ENCODE data around the gene CRISP3.

GRCh38 chr6:49743429-49743828 is 759 bp downstream of the CRISP3 start:
- no peak for TF ChIP-seq CTCF (IDR thresholded peaks at IDR 0.05)
- TF ChIP-seq GABPB1 (CRISPR knock-in tag; IDR thresholded peaks at IDR 0.05): no peak
- TF ChIP-seq E2F4 (CRISPR knock-in tag; IDR thresholded peaks at IDR 0.05; ENCODE audit: borderline replicate concordance, low read depth): no peak
- TF ChIP-seq KAT7 (CRISPR knock-in tag; IDR thresholded peaks at IDR 0.05; ENCODE audit: borderline replicate concordance): no peak
- no peak for TF ChIP-seq ELF4 (CRISPR knock-in tag; IDR thresholded peaks at IDR 0.05; ENCODE audit: low read depth)
- no peak for TF ChIP-seq NR3C1 (CRISPR knock-in tag; conservative IDR thresholded peaks at IDR 0.05; ENCODE audit: low read depth)
- no peak for TF ChIP-seq ZNF232 (CRISPR knock-in tag; IDR thresholded peaks at IDR 0.05)
- no peak for TF ChIP-seq ZNF512 (CRISPR knock-in tag; IDR thresholded peaks at IDR 0.05; ENCODE audit: borderline replicate concordance)
- TF ChIP-seq FOXP1 (CRISPR knock-in tag; IDR thresholded peaks at IDR 0.05; ENCODE audit: borderline replicate concordance): no peak
- TF ChIP-seq RELA (CRISPR knock-in tag; IDR thresholded peaks at IDR 0.05; ENCODE audit: borderline replicate concordance): no peak
- no peak for TF ChIP-seq SP1 (CRISPR knock-in tag; conservative IDR thresholded peaks at IDR 0.05)
- TF ChIP-seq TP53 (CRISPR knock-in tag; IDR thresholded peaks at IDR 0.05): no peak
- TF ChIP-seq, protein P1, sequence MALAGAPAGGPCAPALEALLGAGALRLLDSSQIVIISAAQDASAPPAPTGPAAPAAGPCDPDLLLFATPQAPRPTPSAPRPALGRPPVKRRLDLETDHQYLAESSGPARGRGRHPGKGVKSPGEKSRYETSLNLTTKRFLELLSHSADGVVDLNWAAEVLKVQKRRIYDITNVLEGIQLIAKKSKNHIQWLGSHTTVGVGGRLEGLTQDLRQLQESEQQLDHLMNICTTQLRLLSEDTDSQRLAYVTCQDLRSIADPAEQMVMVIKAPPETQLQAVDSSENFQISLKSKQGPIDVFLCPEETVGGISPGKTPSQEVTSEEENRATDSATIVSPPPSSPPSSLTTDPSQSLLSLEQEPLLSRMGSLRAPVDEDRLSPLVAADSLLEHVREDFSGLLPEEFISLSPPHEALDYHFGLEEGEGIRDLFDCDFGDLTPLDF (CRISPR knock-in tag; IDR thresholded peaks at IDR 0.05): no peak
- TF ChIP-seq, protein P2, sequence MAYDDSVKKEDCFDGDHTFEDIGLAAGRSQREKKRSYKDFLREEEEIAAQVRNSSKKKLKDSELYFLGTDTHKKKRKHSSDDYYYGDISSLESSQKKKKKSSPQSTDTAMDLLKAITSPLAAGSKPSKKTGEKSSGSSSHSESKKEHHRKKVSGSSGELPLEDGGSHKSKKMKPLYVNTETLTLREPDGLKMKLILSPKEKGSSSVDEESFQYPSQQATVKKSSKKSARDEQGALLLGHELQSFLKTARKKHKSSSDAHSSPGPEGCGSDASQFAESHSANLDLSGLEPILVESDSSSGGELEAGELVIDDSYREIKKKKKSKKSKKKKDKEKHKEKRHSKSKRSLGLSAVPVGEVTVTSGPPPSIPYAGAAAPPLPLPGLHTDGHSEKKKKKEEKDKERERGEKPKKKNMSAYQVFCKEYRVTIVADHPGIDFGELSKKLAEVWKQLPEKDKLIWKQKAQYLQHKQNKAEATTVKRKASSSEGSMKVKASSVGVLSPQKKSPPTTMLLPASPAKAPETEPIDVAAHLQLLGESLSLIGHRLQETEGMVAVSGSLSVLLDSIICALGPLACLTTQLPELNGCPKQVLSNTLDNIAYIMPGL (CRISPR knock-in tag; IDR thresholded peaks at IDR 0.05): no peak
